Thyroid gland (tissue), 4 donors: ENCODE data around the gene DPP4. TPM values are rescaled to one million over a fixed set of nuclear protein-coding genes. Genes with fewer than 3 reads are reported as not detected.

Experiments used
- DNase-seq, 2 donors: peaks; one replicate each; pipeline ENCODE4 v3.0.0-alpha.2; 2019
- H3K27ac ChIP-seq, 3 donors: fragments of 200-600 bp; sonication (generic); 1 replicate in 2 of 3; 2 replicates in 1 of 3; pipeline ENCODE4 v1.5.1; 2016 to 2019; ENCODE audit warnings: mild to moderate bottlenecking in 1 of 3, moderate library complexity in 1 of 3
- H3K27me3 ChIP-seq: fragments of 200-600 bp; sonication (generic); one replicate; pipeline ENCODE4 v1.5.1; 2019
- H3K36me3 ChIP-seq, 2 donors: fragments of 200-600 bp; sonication (generic); one replicate each; pipeline ENCODE4 v1.5.1; 2016 to 2019
- H3K4me1 ChIP-seq, 2 donors: fragments of 200-600 bp; sonication (generic); one replicate each; pipeline ENCODE4 v1.5.1; 2017 to 2019
- H3K4me3 ChIP-seq, 3 donors: fragments of 200-600 bp; sonication (generic); replicated peaks in 1 of 3; 1 replicate in 2 of 3; 2 replicates in 1 of 3; pipeline ENCODE4 v1.5.1; 2016; ENCODE audit warnings: mild to moderate bottlenecking in 1 of 3
- H3K9me3 ChIP-seq: fragments of 200-600 bp; sonication (generic); one replicate; pipeline ENCODE4 v1.5.1; 2017
- POLR2A ChIP-seq, 2 donors: fragments of 450-650 bp; IDR thresholded peaks; one replicate each; pipeline ENCODE4 v1.6.1; 2017; ENCODE audit warnings: antibody characterized with exemption in 2 of 2, mild to moderate bottlenecking in 2 of 2, moderate library complexity in 1 of 2
- WGBS, 2 donors: methylation state at CpG; one replicate each; pipeline ENCODE4 v1.1.5; 2017; 5-methylcytosine and 5-hydroxymethylcytosine counted together
- intact Hi-C: fragments of 100-400 bp; cut with DNase I; formaldehyde crosslinking; loops from one replicate; pipeline ENCODE4 v1.15.1; 2023
- total RNA-seq, 4 donors: library from RNA; depleted of rRNA; stranded (reverse); fragments of >200 nt; gene quantifications; one replicate each; pipeline ENCODE4 v1.2.3, GENCODE V29; 2016
- TF ChIP-seq, protein P1 (sequence below), 6 experiments: fragments of 200-600 bp in 3 of 6; fragments of 450-650 bp in 3 of 6; sonication (generic) in 3 of 6; IDR thresholded peaks; one replicate each; pipeline ENCODE4 v1.5.1; 2016 to 2019; ENCODE audit warnings: antibody characterized with exemption in 6 of 6, mild to moderate bottlenecking in 2 of 6, inconsistent platforms in 1 of 6, moderate library complexity in 1 of 6

DPP4 gene
- total RNA-seq, 4 donors from 2014 or later: 3.0 to 12.7 (median 4.4) TPM

GRCh38 chr2:162107361-162107901 lies 33.4 kb upstream of the DPP4 start:
- H3K9me3 ChIP-seq: no peaks in the 10 kb centered on the region
- no peaks in the 10 kb centered on the region for H3K27me3 ChIP-seq
- no peak for DNase-seq
- no peaks in the 10 kb centered on the region for H3K36me3 ChIP-seq
- TF ChIP-seq, protein P1, sequence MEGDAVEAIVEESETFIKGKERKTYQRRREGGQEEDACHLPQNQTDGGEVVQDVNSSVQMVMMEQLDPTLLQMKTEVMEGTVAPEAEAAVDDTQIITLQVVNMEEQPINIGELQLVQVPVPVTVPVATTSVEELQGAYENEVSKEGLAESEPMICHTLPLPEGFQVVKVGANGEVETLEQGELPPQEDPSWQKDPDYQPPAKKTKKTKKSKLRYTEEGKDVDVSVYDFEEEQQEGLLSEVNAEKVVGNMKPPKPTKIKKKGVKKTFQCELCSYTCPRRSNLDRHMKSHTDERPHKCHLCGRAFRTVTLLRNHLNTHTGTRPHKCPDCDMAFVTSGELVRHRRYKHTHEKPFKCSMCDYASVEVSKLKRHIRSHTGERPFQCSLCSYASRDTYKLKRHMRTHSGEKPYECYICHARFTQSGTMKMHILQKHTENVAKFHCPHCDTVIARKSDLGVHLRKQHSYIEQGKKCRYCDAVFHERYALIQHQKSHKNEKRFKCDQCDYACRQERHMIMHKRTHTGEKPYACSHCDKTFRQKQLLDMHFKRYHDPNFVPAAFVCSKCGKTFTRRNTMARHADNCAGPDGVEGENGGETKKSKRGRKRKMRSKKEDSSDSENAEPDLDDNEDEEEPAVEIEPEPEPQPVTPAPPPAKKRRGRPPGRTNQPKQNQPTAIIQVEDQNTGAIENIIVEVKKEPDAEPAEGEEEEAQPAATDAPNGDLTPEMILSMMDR (IDR thresholded peaks at IDR 0.05): no peak
- no peak for TF ChIP-seq POLR2A (IDR thresholded peaks at IDR 0.05)
- intact Hi-C loops: no loop called here
- H3K4me1 ChIP-seq: peaks cover 5 to 8% of the 10 kb centered on the region in 2 donors
- no peak overlapping the region for H3K4me3 ChIP-seq
- no peak overlapping the region for H3K27ac ChIP-seq
- WGBS, 2 donors: 59 to 74% methylated on average over 4 of the region's 4 CpGs

GRCh38 chr2:162106746-162107145 lies 32.7 kb upstream of the DPP4 start:
- H3K36me3 ChIP-seq: no peaks in the 10 kb centered on the region
- H3K4me3 ChIP-seq: no peak overlapping the region
- TF ChIP-seq, protein P1 (IDR thresholded peaks at IDR 0.05): no peak
- no peak for TF ChIP-seq POLR2A (IDR thresholded peaks at IDR 0.05)
- 88 to 90% methylated on average over 1 of the region's 1 CpG for WGBS, 2 donors
- intact Hi-C loops: no loop called here
- no peak for DNase-seq
- no peak overlapping the region for H3K27ac ChIP-seq
- H3K27me3 ChIP-seq: no peaks in the 10 kb centered on the region
- H3K9me3 ChIP-seq: no peaks in the 10 kb centered on the region
- peaks cover 0 to 1% of the 10 kb centered on the region in 2 donors for H3K4me1 ChIP-seq

DNA sequence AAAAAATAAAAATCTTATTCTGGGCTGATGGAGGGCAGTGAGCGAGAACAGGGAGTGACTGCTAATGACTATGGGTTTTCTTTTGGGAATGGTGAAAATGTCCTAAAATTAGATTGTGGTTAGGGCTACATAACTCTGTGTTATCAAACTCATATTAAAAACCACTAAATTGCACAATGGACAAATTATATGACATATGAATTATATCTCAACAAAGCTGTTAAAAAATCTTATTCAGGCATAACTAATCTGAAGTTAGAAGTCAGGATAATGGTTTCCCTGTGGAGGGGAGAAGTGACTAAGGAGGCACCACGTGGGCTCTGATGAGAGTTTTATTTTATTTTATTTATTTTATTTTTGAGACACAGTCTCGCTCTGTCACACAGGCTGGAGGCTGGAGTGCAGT lies 32.1 kb upstream of the DPP4 start:
- no peak overlapping the region for H3K4me3 ChIP-seq
- H3K36me3 ChIP-seq: no peaks in the 10 kb centered on the region
- intact Hi-C loops: no loop called here
- no peaks in the 10 kb centered on the region for H3K9me3 ChIP-seq
- H3K4me1 ChIP-seq: no peaks in the 10 kb centered on the region
- no peak for TF ChIP-seq POLR2A (IDR thresholded peaks at IDR 0.05)
- TF ChIP-seq, protein P1 (IDR thresholded peaks at IDR 0.05): no peak
- WGBS, 2 donors: 63 to 67% methylated on average over 3 of the region's 3 CpGs
- no peak for DNase-seq
- H3K27me3 ChIP-seq: no peaks in the 10 kb centered on the region
- H3K27ac ChIP-seq: no peak overlapping the region

DNA sequence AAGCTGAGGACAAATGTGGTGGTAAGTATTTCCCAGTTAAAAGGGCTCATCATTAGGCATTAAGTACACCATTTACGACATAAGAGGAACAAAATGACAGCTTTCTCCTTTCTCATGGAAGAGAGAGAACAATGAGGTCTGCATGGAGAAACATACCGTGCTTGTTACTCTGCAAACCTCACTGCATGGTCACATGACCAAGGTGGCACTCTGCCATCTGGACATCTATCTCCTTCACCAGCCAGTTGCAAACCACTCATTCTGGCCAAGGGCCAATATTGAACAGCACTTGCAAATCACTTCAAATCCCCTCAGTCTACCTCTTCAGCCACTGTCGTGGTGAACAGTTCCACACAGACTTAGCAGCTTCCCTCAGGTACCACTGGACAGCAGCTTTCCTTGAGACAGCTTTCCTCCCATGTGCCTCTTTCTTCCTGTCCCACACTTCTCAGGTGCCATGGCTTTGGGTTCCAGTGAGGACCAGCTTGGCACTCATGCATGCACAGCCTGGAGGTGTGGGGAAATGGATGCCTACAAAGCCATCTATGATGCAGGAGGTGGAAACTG lies 29.5 kb upstream of the DPP4 start:
- TF ChIP-seq, protein P1 (IDR thresholded peaks at IDR 0.05): no peak
- no peak for TF ChIP-seq POLR2A (IDR thresholded peaks at IDR 0.05)
- 19 to 35% methylated on average over 3 of the region's 3 CpGs for WGBS, 2 donors
- DNase-seq: peak; percentile 78 to 87
- Histone ChIP-seq H3K4me1 (no peaks in the 10 kb centered on the region), H3K4me3 (no peak overlapping the region), H3K9me3 (no peaks in the 10 kb centered on the region), H3K36me3 (no peaks in the 10 kb centered on the region), H3K27ac (no peak overlapping the region), H3K27me3 (no peaks in the 10 kb centered on the region)
- intact Hi-C loops: no loop called here

DNA sequence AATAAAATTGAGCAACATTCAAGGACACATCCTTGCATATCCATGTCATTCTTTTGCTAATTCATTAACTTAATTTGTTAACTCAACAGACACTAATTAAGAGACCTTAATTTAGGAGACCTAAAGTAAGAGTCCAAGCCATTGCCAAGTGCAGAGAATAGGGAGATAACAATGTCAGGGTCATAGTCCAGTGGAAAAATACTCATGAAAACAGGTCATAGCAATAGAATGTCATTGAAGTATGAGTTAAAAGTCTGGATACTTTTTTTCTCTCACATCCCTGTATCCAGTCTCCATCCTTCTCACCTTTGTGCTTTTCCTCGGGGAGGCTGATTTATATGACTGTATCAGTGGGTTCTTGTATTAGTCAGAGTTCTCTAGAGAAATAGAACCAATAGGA lies 26.6 kb upstream of the DPP4 start:
- Histone ChIP-seq H3K9me3 (no peaks in the 10 kb centered on the region), H3K36me3 (no peaks in the 10 kb centered on the region), H3K27me3 (no peaks in the 10 kb centered on the region), H3K4me1 (no peaks in the 10 kb centered on the region), H3K4me3 (no peak overlapping the region), H3K27ac (no peak overlapping the region)
- no peak for TF ChIP-seq POLR2A (IDR thresholded peaks at IDR 0.05)
- TF ChIP-seq, protein P1 (IDR thresholded peaks at IDR 0.05): no peak
- intact Hi-C loops: no loop called here
- WGBS, 2 donors: 81 to 91% methylated on average over 1 of the region's 1 CpG
- DNase-seq: no peak
